Endometrial microvascular endothelial cells (primary cell): ENCODE data around the gene IRF2BP2. TPM values are rescaled to one million over a fixed set of nuclear protein-coding genes. Genes with fewer than 3 reads are reported as not detected.
"Not testable (repeated sequence)": the region's sequence is repeated elsewhere in the genome, so short reads cannot be mapped to it uniquely, and the experiment has no call there.

Experiments
- in situ Hi-C: cut with HindIII; loops from 2 replicates; pipeline ENCODE4 v1.10.0; 2017; ENCODE audit warnings: low sequenced_read_pairs, low pct_unique_long_range_greater_than_20kb; ENCODE audit errors: inconsistent ontology term
- total RNA-seq: library from RNA; depleted of rRNA; stranded (reverse); fragments of >200 nt; gene quantifications from one replicate; pipeline ENCODE4 v1.2.3, GENCODE V29; 2015; ENCODE audit errors: inconsistent ontology term

Gene IRF2BP2
- total RNA-seq, 1 donor from 2014 or later, result 57.4 TPM

DNA sequence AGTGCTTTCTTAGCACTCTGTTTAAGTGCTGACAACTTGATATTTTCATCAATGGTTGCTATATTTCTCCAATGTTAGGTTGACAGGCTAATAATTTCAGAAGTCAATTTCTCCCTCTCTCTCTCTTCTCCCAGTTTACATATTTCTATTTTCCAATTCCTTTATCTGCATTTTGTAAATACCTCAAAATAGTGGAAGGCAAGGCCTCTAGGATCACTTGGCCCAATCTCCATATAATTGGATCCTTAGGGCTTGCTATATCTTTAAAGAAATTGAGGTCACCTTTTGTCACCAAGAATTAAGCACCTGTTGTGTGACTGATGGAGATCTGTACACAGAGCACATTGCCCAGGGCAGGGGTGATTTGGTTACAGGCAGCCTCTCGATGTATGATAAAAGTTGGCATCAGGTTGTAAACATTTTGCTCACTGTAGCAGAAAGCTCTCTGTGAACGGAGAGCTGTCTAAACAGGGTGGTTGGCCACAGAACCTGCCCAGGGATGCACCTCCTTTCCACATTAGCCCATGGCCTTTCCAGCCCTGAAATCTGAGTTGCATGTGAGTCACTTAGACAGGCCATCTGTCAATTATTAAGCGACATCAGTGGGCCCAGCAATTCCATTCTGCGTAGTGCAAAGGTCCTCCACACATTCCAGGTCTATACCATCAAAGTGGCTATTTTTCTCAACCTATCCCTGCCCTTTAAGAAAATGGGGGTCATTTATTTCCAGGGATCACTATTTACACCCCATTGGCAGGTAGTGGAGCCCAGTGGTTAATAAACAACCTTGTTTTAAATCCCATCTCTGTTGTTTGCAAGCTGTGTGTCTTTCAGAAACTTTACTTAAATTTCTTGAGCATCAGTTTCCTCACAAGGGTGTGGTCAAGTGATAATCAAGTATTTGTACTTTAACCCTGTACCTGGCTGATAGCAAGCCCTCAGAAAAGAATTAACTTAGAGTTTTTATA is 29.1 kb upstream of the IRF2BP2 start:
- in situ Hi-C loops, result no loop called here

DNA sequence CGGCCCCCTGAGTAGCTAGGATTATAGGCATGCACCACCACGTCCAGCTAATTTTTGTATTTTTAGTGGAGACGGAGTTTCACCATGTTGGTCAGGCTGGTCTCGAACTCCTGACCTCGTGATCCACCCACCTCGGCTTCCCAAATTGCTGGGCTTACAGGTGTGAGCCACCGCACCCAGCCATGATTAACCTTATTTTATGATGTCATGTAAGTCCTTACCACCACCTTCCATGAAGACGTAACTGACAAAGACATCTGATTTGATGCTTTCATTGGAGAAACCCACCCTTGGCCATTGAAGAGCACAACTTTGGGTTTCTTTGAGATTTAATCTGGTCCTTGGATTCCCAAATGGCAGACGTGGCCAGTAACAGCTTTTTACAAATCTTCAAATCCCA is 24.9 kb upstream of the IRF2BP2 start:
- in situ Hi-C loops, result not testable (repeated sequence)

DNA sequence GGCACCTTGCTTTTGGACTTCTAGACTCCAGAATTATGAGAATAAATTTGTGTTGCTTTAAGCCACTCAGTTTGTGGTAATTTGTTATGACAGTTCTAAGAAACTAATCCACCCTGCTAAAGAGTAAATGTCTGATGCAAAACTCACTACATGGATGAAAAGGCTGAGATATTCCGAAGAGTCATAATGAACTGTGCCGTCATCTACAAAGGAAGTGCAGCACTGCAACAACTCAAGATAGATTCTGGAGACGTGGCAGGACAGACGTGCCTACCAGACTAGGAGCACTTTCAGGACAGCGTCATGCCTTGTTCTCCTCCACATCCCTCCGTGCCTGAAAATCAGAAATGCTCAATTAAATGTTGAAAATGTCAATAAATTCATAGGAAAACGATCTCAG is 24.4 kb upstream of the IRF2BP2 start:
- in situ Hi-C loops, result no loop called here

DNA sequence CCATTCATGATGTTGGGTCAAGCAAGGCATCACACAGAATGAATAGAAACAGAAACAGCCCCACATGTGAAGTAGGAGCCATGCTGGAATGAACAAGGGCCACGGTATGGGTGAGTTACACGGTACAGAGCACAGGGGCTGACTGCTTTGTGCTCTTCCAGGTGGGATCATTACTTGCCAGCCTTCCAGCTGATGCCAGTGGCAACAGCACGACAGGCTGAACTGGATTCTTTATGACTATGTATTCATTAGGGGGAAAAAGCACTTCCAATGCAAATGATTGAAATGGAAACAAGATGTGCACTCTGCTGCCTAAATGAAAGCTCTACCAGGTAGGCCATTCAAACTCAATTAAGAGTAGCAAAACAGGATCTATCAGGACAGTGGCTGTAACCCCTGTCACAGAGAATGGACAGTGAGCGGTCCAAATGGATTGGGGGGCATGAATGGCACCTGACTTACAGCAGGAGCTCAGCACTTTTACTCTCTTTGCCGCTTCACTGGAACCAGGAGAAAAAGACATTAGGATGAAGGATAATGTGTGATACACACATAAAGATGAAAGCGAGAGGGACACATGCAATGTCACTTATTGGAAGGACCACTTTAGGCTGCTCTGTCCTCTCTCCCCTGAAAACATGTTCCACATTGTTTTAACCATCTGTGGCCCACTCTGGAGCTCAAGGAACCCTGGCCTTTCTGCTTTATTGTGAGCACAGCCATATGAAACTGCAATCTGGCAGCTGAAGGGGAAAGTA is 23.4 kb upstream of the IRF2BP2 start:
- in situ Hi-C loops, result no loop called here

DNA sequence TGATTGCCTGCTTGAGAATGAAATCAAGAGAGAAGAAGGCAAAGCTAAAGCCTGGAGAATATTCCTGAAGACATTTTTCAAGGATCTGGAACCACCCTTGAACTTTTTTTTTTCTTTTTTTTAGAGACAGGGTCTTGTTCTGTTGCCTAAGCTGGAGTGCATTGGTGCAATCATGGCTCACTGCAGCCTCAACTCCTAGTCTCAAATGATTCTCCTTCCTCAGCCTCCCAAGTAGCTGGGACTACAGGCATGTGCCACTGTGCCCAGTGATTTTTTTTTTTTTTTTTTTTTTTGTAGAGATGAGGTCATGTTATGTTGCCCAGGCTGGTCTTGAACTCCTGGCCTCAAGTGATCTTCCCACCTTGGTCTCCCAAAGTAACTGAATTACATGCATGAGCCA is 22.2 kb upstream of the IRF2BP2 start:
- in situ Hi-C loops, result no loop called here

DNA sequence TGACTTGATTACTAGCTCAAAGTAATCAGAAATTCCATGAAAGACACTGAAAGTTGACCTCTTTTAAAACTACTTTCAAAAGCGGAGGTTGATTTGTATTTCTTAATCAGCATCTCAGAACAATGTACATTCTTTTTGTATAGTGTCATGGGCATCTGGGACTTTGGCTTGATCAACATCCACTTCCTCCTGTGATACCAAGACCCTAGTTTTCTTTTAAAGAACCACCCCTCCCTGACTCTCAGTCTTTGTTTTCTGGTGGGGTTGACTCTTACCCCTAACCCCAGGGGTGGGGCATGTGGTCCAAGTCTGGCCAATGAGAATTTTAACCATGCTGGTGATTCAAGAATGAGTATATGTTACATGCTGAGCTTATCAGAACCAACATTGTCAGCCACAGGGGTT is 21.7 kb upstream of the IRF2BP2 start:
- in situ Hi-C loops, result no loop called here

DNA sequence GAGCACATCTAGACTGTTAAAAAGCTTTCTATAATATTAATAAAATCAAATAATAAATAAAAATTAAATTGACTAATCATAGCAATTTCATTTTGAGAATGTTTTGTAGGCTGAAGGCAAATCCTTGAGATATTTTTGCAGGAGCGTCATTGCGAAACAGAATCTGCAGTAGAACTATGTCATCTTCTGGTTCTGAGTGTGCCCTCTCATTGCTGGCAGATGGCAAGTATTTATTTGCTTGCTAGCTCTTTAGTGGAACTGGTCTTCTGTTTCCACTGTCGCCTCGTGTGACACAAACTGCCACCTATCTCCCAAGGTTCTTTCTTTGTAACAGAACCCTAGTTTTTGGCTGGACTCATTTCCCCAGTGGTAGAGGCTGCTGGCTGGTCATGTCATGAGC is 19.0 kb upstream of the IRF2BP2 start:
- in situ Hi-C loops, result no loop called here

DNA sequence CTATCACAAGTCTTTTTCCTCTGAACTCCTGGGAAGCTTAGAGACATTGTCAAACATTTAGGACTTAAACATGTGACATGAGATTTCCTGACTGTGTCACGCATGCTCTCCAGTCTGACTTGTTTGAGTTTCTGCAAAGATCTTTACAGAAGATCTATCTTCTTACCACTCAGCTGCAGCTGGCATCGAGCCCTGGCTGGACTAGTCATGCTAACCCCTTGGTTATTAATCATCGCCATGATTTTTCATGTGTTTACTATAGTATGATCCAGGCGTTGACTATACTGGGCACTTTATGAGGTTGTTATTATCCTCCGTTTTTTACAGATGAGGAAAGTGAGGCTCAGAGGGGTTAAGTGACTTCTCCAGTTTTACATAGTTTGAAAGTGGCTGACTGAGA is 18.1 kb upstream of the IRF2BP2 start:
- in situ Hi-C loops, result no loop called here

DNA sequence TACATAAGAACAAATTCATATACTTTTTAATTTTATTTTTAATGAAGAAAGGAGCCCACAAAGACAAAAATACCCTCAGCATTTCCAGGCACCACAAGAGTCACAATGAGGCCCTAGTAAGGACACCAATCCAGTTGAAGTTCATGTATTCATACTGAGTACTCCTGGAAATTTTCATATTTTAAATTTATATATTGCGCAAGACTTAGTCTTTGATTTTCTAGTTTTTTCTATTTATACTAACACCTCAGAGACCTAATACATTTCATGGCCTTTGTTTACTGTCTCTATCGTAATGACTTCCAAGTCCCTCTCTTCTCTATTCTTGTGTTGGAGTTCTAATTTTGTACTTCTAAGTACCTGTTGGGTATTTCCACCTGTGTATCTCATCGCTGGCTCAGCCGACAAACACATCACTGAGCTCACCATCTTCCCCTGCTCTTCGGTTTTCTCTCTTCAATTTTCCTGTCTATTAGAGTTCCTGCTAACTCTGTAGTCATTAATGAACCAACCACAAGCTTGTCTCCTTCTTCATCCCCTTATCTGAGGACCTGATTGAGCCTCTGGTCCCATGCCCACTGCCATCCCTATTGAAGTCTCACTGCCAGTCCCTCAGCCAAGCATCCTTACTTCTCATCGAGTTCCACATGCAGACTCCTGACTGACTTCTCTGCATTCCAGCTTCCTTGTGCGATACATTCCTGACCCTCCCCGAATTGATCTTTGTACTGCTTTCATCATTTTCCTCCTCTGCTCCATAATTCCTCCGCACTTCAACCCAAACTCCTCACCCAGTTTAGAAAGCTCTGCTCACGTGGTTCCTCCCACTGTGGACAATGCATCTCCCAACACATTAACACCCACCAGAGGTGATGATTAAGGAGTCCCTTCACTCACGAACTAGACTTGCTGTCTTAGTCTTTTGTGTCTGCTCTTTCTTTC is 17.3 kb upstream of the IRF2BP2 start:
- in situ Hi-C loops, result no loop called here

DNA sequence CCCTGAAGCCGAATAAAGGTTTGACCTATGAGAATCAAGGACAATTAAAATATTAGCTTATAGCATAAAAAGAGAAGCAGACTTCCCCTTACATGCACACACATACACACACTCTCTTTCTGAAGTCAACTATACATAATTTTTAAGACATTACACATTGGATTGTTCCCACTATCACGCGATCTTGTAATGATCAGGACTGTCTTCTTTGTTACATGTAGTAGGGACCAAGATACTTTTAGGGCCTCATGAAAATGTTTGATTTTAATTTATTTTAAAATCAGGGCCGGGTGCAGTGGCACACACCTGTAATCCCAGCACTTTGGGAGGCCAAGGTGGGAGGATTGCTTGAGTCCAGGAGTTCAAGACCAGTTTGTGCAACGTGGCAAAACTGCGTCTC is 16.4 kb upstream of the IRF2BP2 start:
- in situ Hi-C loops, result no loop called here

DNA sequence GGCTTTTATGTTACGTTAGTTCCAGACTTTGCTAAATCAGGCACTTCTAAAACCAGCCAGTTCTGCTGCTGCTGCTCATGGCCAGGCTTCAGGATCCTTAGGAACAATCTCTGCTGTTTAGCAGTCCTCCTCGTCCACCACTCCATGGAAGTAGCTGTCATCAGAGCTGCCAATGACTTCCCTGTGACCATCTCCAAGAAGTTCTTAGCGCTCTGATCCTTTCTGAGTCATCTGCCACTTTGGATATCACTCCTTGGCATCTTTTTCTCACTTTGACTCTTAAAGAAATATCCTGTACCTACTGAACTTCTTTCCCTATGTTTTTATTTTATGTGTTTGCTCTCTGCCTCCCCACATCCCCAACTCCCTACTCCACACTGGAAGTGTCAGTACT is 14.7 kb upstream of the IRF2BP2 start:
- in situ Hi-C loops, result loop anchor here (25.0 kb wide), 2 partner anchors 88 to 363 kb away; no protein-coding TSS in a partner anchor

DNA sequence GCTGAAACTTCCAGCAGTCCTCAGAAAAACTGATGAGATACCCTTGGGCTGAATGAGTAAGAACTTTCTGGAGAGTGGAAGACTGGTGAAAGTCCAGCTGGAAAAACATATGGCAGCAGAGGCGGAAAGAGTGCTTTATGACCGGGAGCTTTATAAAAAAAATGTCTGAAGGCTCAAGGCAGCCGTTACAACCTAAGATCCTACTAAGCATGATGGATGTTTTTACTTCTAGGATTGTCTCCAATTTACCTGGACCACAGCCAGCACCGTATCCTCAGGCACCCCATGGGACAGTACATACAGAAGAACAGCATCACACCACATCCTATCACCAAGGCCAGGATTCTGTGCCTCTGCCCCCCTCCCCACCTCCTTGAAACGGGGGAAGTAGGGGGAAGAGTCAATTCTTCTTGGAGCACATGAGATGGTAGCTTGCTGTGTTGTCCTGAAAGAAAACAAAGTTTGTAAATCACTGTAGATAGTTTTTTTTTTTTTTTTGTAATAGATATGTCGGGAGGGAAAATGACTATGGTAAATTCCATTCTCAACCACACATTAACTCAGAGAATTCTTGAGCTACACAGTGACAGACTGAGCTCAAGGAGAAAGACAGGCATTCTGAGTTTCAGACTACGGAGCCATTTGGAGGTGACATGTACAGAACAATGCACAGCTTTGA is 11.8 kb upstream of the IRF2BP2 start:
- in situ Hi-C loops, result loop anchor here (25.0 kb wide), 2 partner anchors 91 to 366 kb away; no protein-coding TSS in a partner anchor

DNA sequence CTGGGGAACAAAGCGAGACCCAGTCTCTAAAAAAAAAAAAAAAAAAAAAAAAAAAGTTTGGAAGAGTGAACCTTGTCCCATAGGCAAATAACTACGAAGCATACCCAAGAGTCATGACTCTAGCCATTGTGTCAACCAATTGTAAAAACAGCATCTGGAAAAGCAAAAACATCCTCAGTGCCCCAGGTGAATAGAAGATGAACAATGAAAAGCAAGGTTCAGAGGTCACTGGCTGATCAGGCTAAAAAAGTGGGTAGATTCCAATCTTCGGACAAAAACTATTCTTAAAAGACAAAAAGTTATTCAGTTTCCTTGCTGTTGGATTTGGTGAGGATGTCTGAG is 11.1 kb upstream of the IRF2BP2 start:
- in situ Hi-C loops, result loop anchor here (25.0 kb wide), 2 partner anchors 91 to 366 kb away; no protein-coding TSS in a partner anchor

DNA sequence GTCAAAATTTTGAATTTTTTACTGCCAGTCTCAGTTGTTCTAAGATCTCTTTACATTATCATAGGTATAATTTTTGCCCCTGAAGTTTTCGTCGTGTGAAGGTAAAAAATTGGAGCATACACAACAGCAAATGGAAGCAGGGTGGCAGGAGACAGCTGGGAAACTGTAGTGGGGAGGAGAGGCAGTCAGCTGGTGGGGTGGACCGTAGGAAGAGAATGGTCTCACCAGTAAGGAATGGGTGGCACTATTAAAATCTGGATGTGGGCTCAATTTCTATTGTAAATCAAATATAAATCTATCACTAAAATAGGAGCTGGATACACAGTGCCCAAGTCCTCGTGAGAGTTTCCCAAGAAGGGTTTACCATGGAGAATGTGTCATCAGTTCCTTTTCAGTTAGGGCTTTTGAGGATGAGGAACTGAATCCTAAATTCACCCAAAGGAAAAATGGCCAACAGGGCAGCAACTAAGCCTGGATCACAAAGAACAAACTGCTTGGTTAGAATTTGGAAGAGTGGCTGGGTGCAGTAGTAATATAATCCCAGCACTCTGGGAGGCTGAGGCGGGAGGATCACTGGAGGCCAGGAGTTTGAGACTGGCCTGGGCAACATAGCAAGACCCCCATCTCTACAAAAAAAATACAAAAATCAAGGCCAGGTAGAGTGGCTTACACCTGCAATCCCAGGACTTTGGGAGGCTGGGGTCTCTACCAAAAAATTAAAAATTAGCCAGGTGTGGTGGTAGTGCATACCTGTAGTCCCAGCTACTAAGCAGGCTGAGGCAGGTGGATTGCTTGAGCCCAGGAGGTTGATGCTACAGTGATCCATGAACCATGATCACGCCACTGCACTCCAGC is 10.5 kb upstream of the IRF2BP2 start:
- in situ Hi-C loops, result loop anchor here (25.0 kb wide), 2 partner anchors 92 to 367 kb away; no protein-coding TSS in a partner anchor

DNA sequence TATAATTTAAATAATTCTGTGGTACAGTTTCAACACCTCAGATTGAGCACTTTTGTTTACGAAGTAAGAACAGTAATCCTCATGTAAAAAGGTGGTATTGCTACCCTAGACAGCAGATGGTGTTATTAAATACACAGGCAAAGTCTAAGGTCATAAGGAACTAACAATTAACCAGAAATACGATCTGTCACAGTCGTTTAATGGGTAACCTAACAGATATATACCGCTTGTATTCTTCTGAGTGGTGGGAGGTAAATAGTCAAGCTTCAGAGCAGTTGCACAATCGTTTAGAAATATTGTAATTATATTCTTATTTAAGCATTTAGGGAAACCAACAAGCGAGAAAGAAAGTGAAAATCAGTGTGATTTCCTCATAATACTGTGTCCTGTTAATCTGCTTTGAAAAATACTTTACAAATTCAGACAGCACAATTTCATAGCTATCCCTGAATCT is 9.8 kb upstream of the IRF2BP2 start:
- in situ Hi-C loops, result loop anchor here (10.0 to 25.0 kb wide), 4 partner anchors 92 to 455 kb away; no protein-coding TSS in a partner anchor

DNA sequence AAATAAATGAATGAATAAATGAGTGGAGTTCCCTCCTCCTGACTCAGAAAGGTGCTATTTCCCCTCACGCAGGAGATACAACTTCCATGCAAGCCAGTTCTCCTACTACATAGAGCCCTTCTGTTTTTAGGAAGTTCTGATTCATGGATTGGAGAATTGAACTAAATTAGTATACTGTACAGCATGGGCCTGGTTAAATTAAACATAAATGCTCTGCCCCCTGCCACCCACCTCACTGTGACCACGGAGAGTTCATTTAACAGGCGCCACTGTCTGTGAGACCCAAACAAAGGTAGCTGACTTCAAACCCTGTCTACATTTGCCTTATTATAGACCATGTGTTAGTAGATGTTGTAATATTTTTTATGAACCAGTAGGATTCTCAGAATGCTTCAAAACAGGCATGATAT is 9.1 kb upstream of the IRF2BP2 start:
- in situ Hi-C loops, result loop anchor here (10.0 to 25.0 kb wide), 4 partner anchors 93 to 456 kb away; no protein-coding TSS in a partner anchor

DNA sequence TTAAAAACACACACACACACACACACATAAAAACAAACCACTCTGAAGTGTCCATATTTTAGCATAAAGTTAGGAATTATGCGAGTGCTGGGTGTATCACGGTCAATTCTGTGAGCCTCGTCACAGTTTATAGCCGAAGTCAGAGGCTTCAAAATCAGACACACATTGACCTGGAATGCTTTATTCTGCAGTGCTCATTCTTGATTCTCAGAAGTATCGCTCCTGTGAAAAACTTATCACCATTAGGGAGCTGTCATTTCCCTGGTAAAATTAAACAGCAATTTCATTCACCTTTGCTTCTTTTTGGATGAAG is 8.7 kb upstream of the IRF2BP2 start:
- in situ Hi-C loops, result loop anchor here (10.0 to 25.0 kb wide), 4 partner anchors 94 to 456 kb away; no protein-coding TSS in a partner anchor
